HL-60 (cell line): ENCODE data around the gene PTPRN2.

ENCODE experiments used
- DNase-seq, 2 experiments: peaks; one replicate each; pipeline ENCODE4 v3.0.0-alpha.2; 2010 to 2020; ENCODE audit warnings: low read depth in 1 of 2, low spot score in 1 of 2
- H3K27ac ChIP-seq: fragments of 250-450 bp; sonication (Bioruptor Pico); replicated peaks from 2 replicates; pipeline ENCODE4 v1.5.1; 2020; ENCODE audit warnings: mild to moderate bottlenecking, moderate library complexity
- H3K27me3 ChIP-seq: fragments of 250-450 bp; sonication (Bioruptor Pico); 2 replicates; pipeline ENCODE4 v1.5.1; 2021; ENCODE audit warnings: mild to moderate bottlenecking, moderate library complexity; ENCODE audit not compliant: insufficient read depth, poor library complexity, severe bottlenecking
- H3K4me3 ChIP-seq: replicated peaks from 2 replicates; pipeline ENCODE4 v1.5.1; 2011; ENCODE audit warnings: mild to moderate bottlenecking, control low read depth, low read length; ENCODE audit not compliant: insufficient read depth
- CTCF ChIP-seq: IDR thresholded peaks from one replicate; pipeline ENCODE4 v1.5.1; 2011; ENCODE audit warnings: low read length, control low read depth, inconsistent platforms; ENCODE audit not compliant: insufficient read depth
- GABPA ChIP-seq: IDR thresholded peaks from 2 replicates; pipeline ENCODE4 v1.6.1; 2012; ENCODE audit warnings: low read depth
- POLR2AphosphoS5 ChIP-seq: IDR thresholded peaks from 2 replicates; pipeline ENCODE4 v1.6.1; 2012; ENCODE audit warnings: low read depth
- SPI1 ChIP-seq: IDR thresholded peaks from 2 replicates; pipeline ENCODE4 v1.6.1; 2012; ENCODE audit warnings: low read depth, mild to moderate bottlenecking, borderline replicate concordance
- TF ChIP-seq, protein P1 (sequence below): IDR thresholded peaks from 2 replicates; pipeline ENCODE4 v1.6.1; 2012; ENCODE audit warnings: low read depth; ENCODE audit not compliant: insufficient replicate concordance

The PTPRN2 gene

DNA sequence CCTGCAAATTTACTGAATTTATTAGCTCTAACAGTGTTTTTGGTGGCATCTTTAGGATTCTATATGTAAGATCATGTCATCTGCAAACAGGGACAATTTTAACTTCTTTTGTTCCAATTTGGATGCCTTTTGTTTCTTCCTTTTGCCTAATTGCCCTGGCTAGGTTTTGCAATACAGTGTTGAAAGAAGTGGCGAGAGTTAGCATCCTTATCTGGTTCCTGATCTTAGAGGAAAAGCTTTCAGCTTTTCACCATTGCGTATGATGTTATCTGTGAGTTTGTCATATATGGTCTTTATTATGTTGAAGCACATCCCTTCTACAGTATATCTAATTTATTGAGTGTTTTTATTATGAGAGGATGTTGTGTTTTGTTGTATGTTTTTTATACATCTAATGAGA is 301.4 kb downstream of the PTPRN2 start:
- Histone ChIP-seq H3K4me3 (no peak overlapping the region), H3K27ac (no peak overlapping the region), H3K27me3 (no peaks in the 10 kb centered on the region)
- no peak for DNase-seq
- no peak for TF ChIP-seq POLR2AphosphoS5
- no peak for TF ChIP-seq GABPA
- TF ChIP-seq, protein P1, sequence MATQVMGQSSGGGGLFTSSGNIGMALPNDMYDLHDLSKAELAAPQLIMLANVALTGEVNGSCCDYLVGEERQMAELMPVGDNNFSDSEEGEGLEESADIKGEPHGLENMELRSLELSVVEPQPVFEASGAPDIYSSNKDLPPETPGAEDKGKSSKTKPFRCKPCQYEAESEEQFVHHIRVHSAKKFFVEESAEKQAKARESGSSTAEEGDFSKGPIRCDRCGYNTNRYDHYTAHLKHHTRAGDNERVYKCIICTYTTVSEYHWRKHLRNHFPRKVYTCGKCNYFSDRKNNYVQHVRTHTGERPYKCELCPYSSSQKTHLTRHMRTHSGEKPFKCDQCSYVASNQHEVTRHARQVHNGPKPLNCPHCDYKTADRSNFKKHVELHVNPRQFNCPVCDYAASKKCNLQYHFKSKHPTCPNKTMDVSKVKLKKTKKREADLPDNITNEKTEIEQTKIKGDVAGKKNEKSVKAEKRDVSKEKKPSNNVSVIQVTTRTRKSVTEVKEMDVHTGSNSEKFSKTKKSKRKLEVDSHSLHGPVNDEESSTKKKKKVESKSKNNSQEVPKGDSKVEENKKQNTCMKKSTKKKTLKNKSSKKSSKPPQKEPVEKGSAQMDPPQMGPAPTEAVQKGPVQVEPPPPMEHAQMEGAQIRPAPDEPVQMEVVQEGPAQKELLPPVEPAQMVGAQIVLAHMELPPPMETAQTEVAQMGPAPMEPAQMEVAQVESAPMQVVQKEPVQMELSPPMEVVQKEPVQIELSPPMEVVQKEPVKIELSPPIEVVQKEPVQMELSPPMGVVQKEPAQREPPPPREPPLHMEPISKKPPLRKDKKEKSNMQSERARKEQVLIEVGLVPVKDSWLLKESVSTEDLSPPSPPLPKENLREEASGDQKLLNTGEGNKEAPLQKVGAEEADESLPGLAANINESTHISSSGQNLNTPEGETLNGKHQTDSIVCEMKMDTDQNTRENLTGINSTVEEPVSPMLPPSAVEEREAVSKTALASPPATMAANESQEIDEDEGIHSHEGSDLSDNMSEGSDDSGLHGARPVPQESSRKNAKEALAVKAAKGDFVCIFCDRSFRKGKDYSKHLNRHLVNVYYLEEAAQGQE: no peak
- no peak for TF ChIP-seq SPI1
- no peak for TF ChIP-seq CTCF

DNA sequence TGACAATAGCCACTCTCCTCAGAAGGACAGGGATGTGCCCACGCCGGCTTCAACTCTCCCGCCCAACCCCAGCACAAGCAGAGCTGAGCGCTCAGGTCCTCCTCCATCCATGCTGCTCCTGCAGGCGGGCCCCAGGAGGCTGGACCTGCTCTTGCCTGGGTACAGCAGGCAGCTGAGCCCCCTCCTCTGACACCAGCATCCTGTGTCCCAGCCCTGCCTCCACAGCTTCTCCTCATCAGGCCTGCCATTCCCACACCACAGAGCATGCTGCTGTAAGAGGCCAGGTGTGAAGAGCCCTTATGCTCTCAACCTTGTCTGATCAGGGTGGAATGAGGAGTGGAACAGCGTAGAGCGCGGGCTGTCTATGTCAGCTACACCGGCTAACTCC is 302.2 kb downstream of the PTPRN2 start:
- Histone ChIP-seq H3K4me3 (no peak overlapping the region), H3K27ac (no peak overlapping the region), H3K27me3 (no peaks in the 10 kb centered on the region)
- TF ChIP-seq POLR2AphosphoS5 (no peak), GABPA (no peak), CTCF (no peak), SPI1 (no peak)
- TF ChIP-seq, protein P1: no peak
- no peak for DNase-seq

DNA sequence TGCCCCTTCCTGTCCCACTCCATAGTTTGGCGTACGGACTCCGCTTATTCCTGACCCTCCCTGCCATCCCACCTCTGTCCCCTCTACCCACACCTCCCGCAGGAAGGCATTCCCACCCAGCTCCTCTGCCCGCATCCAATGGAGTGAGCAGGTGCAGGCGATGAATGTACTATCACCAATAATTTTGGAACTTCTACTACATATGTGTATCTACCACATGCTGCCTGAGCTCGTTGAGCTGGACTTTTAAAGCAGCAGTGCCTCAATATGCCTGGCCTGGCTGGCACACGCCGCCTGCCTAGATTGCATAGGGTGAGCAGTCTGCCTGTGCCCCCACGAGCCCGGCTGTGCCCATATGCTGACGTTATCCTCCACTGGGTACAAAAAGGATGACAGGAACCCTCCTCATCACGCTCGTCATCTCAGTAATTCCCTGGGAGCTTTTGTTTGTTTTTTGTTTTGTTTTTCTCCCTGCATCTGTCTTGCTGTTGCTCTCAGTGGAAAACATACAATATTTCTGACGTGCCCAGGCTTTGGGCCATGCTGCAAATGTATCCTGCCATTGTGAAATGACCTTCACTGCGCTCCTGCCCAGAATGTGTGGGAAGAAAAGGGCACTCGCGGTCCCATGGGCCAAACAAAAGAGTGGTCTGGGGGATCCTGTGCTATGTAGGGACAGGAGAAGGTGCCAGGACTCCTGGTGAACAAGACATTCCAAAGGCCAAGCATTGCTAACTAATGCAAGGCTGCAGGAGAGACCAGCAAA is 302.8 kb downstream of the PTPRN2 start:
- no peak for DNase-seq
- no peaks in the 10 kb centered on the region for H3K27me3 ChIP-seq

More for the DNA sequence above, 302.8 kb downstream of the PTPRN2 start:
- Histone ChIP-seq H3K4me3 (no peak overlapping the region), H3K27ac (no peak overlapping the region)
- TF ChIP-seq CTCF: no peak
- TF ChIP-seq, protein P1: no peak
- TF ChIP-seq SPI1: no peak
